T-helper 22 cell (primary cell): ENCODE measurements around the gene SLC35F4.

Source experiments
- DNase-seq: peaks from one replicate; pipeline ENCODE4 v3.0.0-alpha.2; 2020; ENCODE audit warnings: low read depth

The SLC35F4 gene

DNA sequence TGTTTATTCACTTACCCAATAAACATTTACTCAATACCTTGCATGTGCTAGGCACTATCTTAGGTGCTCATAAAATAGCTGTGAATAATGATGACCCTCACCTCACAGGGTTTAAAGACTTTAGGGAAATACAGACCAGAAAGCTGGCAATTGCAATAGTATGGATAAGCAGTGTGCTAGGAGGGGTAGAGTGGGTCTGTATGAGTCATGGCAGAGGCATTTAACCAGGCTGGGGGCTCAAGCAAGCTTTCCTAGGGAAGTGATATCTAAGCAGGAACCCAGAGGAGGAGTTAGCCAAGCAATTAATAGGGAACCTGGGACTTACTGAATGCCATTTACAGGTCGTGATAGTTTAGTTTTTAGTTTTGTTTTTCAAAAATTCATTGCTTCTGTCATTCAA lies 248.4 kb downstream of the SLC35F4 start:
- DNase-seq: no peak

- no peak for DNase-seq
Observed at GRCh38 chr14:57612946-57613345, 252.9 kb downstream of the SLC35F4 start.

- DNase-seq: no peak
Observed at GRCh38 chr14:57611555-57612075, 254.3 kb downstream of the SLC35F4 start.

DNA sequence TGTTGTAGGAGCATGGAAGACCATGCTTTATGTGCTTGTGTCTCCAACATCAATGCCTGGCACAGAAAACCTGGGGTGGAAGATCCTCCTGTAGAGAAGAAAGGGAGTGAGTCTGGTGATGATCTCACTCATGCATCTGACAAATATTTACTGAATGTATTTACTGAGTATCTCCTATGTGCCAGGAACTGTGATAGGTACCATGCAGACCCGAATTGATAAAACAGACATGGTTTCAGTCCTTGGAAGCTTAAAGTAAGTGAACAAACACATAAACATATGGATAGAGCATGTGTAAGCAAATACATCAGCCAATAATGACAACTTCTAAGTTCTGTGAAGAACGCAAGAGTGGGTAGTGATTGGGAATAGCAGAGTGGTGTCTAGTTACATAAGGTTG lies 255.3 kb downstream of the SLC35F4 start:
- no peak for DNase-seq

- no peak for DNase-seq
Observed at GRCh38 chr14:57609192-57610075, 256.5 kb downstream of the SLC35F4 start.

- no peak for DNase-seq
Observed at GRCh38 chr14:57607086-57607485, 258.8 kb downstream of the SLC35F4 start.

DNA sequence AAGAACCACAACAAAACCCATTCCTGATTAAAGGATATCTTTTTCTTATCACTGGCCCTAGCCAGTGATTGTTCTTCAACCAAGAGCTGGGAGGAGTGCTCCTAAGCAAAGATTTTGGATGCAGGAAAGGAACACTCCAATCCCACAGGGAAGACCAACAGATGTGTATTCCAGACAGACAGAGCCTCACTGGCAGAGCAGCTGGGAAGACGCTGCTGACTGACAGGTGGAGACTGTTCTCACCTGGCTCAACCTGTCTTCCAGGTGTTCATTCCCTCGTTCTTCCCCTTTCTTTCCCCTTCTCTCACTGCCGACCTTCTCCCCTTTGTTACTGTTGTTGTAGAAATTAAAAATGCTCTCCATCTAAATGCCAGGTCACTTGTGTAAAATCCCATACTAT lies 282.5 kb downstream of the SLC35F4 start:
- DNase-seq: no peak

GRCh38 chr14:57582746-57583145 lies 283.1 kb downstream of the SLC35F4 start:
- DNase-seq: no peak

GRCh38 chr14:57578801-57579200 lies 287.1 kb downstream of the SLC35F4 start:
- no peak for DNase-seq

DNA sequence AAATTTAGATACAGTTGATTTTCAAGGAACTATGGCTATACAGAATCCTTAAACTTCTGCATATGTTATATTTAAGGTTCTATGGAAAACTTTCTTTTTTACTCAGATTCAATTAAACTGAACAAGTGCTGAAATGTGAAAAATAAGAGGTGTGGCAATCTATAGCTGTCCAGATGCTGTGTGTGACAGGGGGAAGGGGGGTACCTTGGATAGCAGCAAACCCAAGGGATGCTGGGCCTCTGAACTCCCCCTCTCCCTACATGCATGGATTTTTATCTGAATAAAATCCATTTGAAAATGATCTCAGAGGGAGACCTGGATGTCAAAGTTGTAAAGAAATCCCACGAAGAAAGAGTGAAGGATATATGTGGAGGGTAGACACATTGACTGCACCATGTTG lies 289.4 kb downstream of the SLC35F4 start:
- no peak for DNase-seq

GRCh38 chr14:57575482-57575881 lies 290.4 kb downstream of the SLC35F4 start:
- no peak for DNase-seq

GRCh38 chr14:57574617-57575288 lies 291.1 kb downstream of the SLC35F4 start:
- no peak for DNase-seq

DNA sequence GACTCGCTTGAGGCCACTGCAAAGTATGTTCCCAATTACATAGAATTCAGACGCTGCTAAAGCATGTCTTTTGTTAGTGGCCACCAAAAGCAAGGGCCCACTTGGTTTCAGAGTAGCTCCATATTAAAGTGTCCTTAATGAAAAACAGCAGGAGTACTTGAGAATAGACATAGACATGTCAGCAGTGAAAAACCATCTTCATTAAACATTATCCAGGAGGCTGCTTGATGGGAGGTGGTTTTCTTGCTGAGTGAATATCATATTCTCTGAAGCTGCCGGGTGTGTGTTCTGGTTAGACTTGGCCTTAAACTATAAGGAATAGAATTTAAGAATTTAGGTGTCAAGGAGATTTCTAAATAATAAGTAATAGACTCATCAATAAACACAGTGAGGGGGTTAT lies 292.7 kb downstream of the SLC35F4 start:
- no peak for DNase-seq

- no peak for DNase-seq
Observed at GRCh38 chr14:57568554-57568953, 297.3 kb downstream of the SLC35F4 start.

GRCh38 chr14:57567220-57567619 lies 298.7 kb downstream of the SLC35F4 start:
- no peak for DNase-seq

GRCh38 chr14:57560681-57561080 lies 305.2 kb downstream of the SLC35F4 start:
- DNase-seq: no peak

DNA sequence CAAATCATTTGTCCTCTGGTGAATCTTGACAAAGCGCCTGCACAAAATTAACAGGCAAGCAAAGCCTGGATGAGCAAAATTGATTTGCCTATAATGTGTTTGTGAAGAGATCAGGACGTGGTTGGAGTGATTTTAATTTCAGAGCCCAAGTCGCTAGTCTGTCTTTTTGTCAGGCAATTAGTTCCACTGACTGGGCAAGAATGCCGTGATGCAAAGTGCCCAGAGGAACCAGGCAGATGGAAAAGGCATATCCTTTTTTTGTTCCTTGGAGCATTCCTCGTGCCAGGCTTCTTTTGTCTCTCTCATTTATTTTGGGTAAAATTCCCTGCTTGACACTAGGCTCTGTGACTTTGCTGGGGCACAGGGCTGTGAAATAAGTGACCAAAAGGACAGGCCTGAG lies 306.3 kb downstream of the SLC35F4 start:
- no peak for DNase-seq

DNA sequence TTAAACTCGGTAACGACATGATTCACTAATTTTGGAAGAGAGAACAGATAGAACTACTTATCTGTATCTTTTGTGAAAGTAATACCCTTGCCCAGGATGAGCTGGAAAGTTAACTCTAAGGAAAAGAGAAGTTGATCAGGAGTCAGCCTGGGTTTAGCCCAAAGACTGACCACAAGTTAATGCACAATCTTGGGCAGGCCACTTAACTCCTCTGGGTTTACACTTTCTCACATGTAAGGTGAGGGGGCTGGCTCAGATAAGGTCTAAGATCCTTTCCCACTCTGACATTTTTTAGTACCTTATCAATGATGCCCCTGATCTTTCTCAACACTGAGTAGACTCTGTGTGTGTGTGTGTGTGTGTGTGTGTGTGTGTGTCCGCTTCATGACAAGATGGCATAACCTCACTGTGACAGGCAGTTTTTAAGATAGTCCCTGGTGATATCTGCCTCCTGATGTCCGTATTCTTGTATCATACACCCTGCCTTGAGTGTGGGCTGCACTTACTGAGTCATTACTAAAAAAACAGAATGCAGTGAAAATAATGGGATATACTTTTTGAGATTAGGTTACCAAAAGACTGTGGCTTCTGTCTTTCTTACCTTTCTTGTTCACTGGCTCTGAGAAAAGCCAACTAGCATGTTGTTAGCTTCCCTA lies 316.0 kb downstream of the SLC35F4 start:
- no peak for DNase-seq

DNA sequence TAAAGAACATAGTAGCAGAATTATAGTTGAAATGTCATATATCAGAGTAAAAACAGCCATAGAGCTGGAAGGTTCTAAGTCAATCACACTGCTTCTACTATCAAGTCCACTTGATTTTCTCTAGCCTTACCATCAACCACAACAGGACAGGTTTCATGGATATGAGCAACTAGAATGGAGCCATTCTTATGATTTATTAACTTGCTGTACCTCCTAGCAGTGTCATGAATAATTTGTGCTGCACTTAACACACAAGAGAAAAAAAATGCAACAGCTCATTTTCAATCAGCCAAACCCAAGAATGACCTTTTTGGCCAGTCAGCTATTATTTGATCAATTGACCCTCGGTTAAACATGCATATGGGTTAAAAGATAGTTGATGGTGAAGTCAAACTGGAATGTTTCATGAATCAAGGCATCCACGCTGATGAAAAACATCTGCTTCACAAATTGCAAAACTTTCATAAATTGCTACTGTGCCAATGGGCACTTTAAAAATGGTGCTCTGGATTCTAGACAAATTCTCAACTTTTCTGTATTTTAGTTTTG lies 316.8 kb downstream of the SLC35F4 start:
- no peak for DNase-seq

DNA sequence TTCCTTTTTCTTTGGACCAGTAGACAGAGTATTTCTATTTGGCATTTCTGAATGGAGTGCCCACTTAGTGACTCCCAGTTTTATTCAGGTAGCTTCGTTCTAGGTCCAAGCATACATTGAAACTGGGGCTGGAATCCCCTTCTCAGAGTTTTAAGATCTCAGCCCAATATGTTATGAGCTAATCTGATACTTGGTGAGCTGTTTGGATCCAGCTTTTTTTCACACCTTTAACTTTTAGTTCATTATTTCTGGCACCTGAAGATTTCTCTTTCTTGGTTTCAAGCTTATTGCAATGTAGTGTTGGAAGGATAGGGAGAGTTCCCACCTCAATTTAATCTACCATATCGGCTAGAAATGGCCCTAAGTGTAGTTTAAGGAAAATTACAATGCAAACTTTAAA lies 318.8 kb downstream of the SLC35F4 start:
- no peak for DNase-seq

GRCh38 chr14:57533214-57533613 lies 332.7 kb downstream of the SLC35F4 start:
- DNase-seq: no peak

- DNase-seq: no peak
Observed at GRCh38 chr14:57530571-57530970, 335.3 kb downstream of the SLC35F4 start.
